NCI-H82 (cell line): ENCODE data around the gene GJA8.
"Not testable (repeated sequence)": the region's sequence is repeated elsewhere in the genome, so short reads cannot be mapped to it uniquely, and the experiment has no call there.

Source experiments
- DNase-seq: peaks from one replicate; lab custom pipeline; 2025; lab: John Stamatoyannopoulos, UW

The GJA8 gene

GRCh38 chr1:147902253-147902845, at the start of gene GJA8:
GJA8 (plus strand) TSS chr1:147902795; CDS start chr1:147907956, 5,161 bp downstream.
- DNase-seq = no peak

- no peak for DNase-seq
These were observed 49.2 kb upstream of the GJA8 start for GRCh38 chr1:147853391-147853790.

- not testable (repeated sequence) for DNase-seq
These were observed 47.6 kb upstream of the GJA8 start for GRCh38 chr1:147854989-147855388.

GRCh38 chr1:147855996-147856395, 46.6 kb upstream of the GJA8 start:
- DNase-seq = not testable (repeated sequence)

GRCh38 chr1:147867204-147867603, 35.4 kb upstream of the GJA8 start:
- DNase-seq = not testable (repeated sequence)

GRCh38 chr1:147878022-147878421, 24.6 kb upstream of the GJA8 start:
- no peak for DNase-seq

- DNase-seq = no peak
These were observed 22.7 kb upstream of the GJA8 start for GRCh38 chr1:147879911-147880310.

- no peak for DNase-seq
These were observed 20.1 kb upstream of the GJA8 start for GRCh38 chr1:147882535-147882934.

- peak; percentile 89 for DNase-seq
These were observed 12.3 kb upstream of the GJA8 start for GRCh38 chr1:147890177-147890790.

GRCh38 chr1:147891088-147891487, 11.5 kb upstream of the GJA8 start:
- DNase-seq = no peak

- peak; percentile 39 for DNase-seq
These were observed 10.4 kb upstream of the GJA8 start for GRCh38 chr1:147892216-147892615.

- peak; percentile 65 for DNase-seq
These were observed 9.8 kb upstream of the GJA8 start for GRCh38 chr1:147892731-147893214.

- DNase-seq = no peak
These were observed 7.5 kb upstream of the GJA8 start for GRCh38 chr1:147895123-147895522.

- no peak for DNase-seq
These were observed 5.4 kb upstream of the GJA8 start for GRCh38 chr1:147897029-147897752.

GRCh38 chr1:147897789-147898188, 4.8 kb upstream of the GJA8 start:
- no peak for DNase-seq

GRCh38 chr1:147904726-147905125, 2.1 kb downstream of the GJA8 start:
- DNase-seq = no peak

- no peak for DNase-seq
These were observed 5.4 kb downstream of the GJA8 start for GRCh38 chr1:147907786-147908509.

- DNase-seq = no peak
These were observed 10.0 kb downstream of the GJA8 start for GRCh38 chr1:147912553-147912952.

- peak; percentile 46 for DNase-seq
These were observed 10.9 kb downstream of the GJA8 start for GRCh38 chr1:147913362-147913942.

GRCh38 chr1:147919896-147920295, 17.3 kb downstream of the GJA8 start:
- DNase-seq = no peak

GRCh38 chr1:147924813-147925212, 22.2 kb downstream of the GJA8 start:
- DNase-seq = no peak

- DNase-seq = not testable (repeated sequence)
These were observed 24.6 kb downstream of the GJA8 start for GRCh38 chr1:147927215-147927614.
